ENCODE data around the gene RPS2.

DNA sequence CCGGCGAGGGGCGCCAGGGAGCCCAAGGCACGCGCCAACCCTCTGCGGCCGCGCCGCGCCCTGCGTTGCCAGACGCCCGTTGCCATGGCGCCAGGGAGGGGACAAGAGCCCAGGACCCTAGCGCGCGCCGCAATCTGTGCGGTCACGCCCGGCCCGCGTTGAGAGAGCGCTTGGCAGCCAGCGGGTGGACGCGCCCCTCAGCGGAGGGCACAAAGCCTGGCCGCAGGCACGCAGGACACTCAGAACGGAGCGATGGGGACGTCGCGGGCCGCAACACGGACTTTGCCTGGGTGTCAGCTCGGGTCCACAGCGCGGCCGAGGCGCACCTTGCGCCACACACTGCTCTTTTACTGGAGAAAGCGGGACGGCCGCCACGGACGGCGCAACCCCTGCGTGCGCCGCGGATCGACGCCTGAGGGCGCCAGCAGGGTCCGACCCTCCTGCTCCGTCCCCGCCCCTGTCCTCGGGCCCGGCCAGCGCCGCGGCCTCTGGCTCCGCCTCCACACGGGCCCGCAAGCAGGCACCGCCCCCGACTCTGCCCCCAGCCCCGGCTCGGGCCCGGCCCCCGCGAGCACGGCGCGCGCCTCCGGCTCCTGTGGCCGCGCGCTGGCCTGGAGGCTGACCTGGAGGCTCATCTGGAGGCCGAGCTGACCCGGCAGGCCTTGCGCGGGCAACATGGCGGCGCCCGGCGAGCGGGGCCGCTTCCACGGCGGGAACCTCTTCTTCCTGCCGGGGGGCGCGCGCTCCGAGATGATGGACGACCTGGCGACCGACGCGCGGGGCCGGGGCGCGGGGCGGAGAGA is 19.1 kb upstream of the RPS2 start, which contains the start of gene GFER:
- TF ChIP-seq POLR2AphosphoS5 (IDR thresholded peaks at IDR 0.05; ENCODE audit: low read depth, low read length) (peak; percentile 59), POLR2A (IDR thresholded peaks at IDR 0.05; ENCODE audit: low read depth, low read length) (peak; percentile 90)

Data from GM12892 (cell line).